ENCODE results near the gene BARHL2. TPM values are rescaled to one million over a fixed set of nuclear protein-coding genes. Genes with fewer than 3 reads are reported as not detected.

BARHL2 gene
- total RNA-seq, 1 experiment from 2014 or later = not detected

- Mint-ChIP-seq H3K9me3 (no peaks in the 10 kb centered on the region), H3K27me3 (ENCODE audit: low read depth) (no peaks in the 10 kb centered on the region; the same call in 1 of the 2 replicates), H3K4me1 (peaks cover 8% of the 10 kb centered on the region), H3K36me3 (no peaks in the 10 kb centered on the region), H3K27ac (no peak overlapping the region), H3K4me3 (no peak overlapping the region)
- no peak for ATAC-seq
- POLR2A ChIA-PET = no interaction called here
- TF ChIP-seq PREB (CRISPR knock-in tag; IDR thresholded peaks at IDR 0.05; ENCODE audit: borderline replicate concordance) (no peak), SMAD3 (CRISPR knock-in tag; IDR thresholded peaks at IDR 0.05; ENCODE audit: borderline replicate concordance) (no peak), JUN (CRISPR knock-in tag; IDR thresholded peaks at IDR 0.05) (no peak), ZNF121 (CRISPR knock-in tag; IDR thresholded peaks at IDR 0.05) (no peak), NR3C1 (CRISPR knock-in tag; conservative IDR thresholded peaks at IDR 0.05; ENCODE audit: low read depth) (no peak), OVOL2 (CRISPR knock-in tag; IDR thresholded peaks at IDR 0.05; ENCODE audit: borderline replicate concordance) (no peak), ATF1 (CRISPR knock-in tag; IDR thresholded peaks at IDR 0.05) (no peak), TP53 (CRISPR knock-in tag; IDR thresholded peaks at IDR 0.05) (no peak), MLX (CRISPR knock-in tag; IDR thresholded peaks at IDR 0.05) (no peak), SOX15 (CRISPR knock-in tag; IDR thresholded peaks at IDR 0.05) (no peak), ZNF423 (CRISPR knock-in tag; IDR thresholded peaks at IDR 0.05) (no peak), ZSCAN18 (CRISPR knock-in tag; IDR thresholded peaks at IDR 0.05) (no peak), CREM (CRISPR knock-in tag; IDR thresholded peaks at IDR 0.05) (no peak), FOXK1 (CRISPR knock-in tag; IDR thresholded peaks at IDR 0.05) (no peak), ZBTB21 (CRISPR knock-in tag; IDR thresholded peaks at IDR 0.05; ENCODE audit: borderline replicate concordance) (no peak)
- TF ChIP-seq, protein P1, sequence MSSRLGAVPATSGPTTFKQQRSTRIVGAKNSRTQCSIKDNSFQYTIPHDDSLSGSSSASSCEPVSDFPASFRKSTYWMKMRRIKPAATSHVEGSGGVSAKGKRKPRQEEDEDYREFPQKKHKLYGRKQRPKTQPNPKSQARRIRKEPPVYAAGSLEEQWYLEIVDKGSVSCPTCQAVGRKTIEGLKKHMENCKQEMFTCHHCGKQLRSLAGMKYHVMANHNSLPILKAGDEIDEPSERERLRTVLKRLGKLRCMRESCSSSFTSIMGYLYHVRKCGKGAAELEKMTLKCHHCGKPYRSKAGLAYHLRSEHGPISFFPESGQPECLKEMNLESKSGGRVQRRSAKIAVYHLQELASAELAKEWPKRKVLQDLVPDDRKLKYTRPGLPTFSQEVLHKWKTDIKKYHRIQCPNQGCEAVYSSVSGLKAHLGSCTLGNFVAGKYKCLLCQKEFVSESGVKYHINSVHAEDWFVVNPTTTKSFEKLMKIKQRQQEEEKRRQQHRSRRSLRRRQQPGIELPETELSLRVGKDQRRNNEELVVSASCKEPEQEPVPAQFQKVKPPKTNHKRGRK (CRISPR knock-in tag; IDR thresholded peaks at IDR 0.05; ENCODE audit: borderline replicate concordance) = no peak
- TF ChIP-seq, protein P2, sequence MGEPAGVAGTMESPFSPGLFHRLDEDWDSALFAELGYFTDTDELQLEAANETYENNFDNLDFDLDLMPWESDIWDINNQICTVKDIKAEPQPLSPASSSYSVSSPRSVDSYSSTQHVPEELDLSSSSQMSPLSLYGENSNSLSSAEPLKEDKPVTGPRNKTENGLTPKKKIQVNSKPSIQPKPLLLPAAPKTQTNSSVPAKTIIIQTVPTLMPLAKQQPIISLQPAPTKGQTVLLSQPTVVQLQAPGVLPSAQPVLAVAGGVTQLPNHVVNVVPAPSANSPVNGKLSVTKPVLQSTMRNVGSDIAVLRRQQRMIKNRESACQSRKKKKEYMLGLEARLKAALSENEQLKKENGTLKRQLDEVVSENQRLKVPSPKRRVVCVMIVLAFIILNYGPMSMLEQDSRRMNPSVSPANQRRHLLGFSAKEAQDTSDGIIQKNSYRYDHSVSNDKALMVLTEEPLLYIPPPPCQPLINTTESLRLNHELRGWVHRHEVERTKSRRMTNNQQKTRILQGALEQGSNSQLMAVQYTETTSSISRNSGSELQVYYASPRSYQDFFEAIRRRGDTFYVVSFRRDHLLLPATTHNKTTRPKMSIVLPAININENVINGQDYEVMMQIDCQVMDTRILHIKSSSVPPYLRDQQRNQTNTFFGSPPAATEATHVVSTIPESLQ (CRISPR knock-in tag; IDR thresholded peaks at IDR 0.05) = no peak
- TF ChIP-seq, protein P3, sequence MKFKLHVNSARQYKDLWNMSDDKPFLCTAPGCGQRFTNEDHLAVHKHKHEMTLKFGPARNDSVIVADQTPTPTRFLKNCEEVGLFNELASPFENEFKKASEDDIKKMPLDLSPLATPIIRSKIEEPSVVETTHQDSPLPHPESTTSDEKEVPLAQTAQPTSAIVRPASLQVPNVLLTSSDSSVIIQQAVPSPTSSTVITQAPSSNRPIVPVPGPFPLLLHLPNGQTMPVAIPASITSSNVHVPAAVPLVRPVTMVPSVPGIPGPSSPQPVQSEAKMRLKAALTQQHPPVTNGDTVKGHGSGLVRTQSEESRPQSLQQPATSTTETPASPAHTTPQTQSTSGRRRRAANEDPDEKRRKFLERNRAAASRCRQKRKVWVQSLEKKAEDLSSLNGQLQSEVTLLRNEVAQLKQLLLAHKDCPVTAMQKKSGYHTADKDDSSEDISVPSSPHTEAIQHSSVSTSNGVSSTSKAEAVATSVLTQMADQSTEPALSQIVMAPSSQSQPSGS (CRISPR knock-in tag; IDR thresholded peaks at IDR 0.05; ENCODE audit: borderline replicate concordance, low read depth) = no peak
- TF ChIP-seq, protein P4, sequence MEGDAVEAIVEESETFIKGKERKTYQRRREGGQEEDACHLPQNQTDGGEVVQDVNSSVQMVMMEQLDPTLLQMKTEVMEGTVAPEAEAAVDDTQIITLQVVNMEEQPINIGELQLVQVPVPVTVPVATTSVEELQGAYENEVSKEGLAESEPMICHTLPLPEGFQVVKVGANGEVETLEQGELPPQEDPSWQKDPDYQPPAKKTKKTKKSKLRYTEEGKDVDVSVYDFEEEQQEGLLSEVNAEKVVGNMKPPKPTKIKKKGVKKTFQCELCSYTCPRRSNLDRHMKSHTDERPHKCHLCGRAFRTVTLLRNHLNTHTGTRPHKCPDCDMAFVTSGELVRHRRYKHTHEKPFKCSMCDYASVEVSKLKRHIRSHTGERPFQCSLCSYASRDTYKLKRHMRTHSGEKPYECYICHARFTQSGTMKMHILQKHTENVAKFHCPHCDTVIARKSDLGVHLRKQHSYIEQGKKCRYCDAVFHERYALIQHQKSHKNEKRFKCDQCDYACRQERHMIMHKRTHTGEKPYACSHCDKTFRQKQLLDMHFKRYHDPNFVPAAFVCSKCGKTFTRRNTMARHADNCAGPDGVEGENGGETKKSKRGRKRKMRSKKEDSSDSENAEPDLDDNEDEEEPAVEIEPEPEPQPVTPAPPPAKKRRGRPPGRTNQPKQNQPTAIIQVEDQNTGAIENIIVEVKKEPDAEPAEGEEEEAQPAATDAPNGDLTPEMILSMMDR (IDR thresholded peaks at IDR 0.05) = no peak
- DNase-seq (ENCODE audit: low spot score) = no peak
- CTCF ChIA-PET = no interaction called here
Measured at GRCh38 chr1:90745972-90746371, 28.9 kb upstream of the BARHL2 start.
